AG08396 (cell line): ENCODE measurements around the gene TMEM92.
"Not testable (repeated sequence)": the region's sequence is repeated elsewhere in the genome, so short reads cannot be mapped to it uniquely, and the experiment has no call there.

Experiments
- DNase-seq: peaks from one replicate; pipeline ENCODE4 v3.0.0; 2012; ENCODE audit warnings: low spot score, mixed read lengths

Gene TMEM92

GRCh38 chr17:50262001-50262794 lies 12.1 kb upstream of the TMEM92 start:
- DNase-seq, result no peak

GRCh38 chr17:50263331-50264262 lies 10.7 kb upstream of the TMEM92 start:
- DNase-seq, result peak; percentile 4

- peak; percentile 65 for DNase-seq
These were observed 9.8 kb upstream of the TMEM92 start for GRCh38 chr17:50264263-50265113.

- peak; percentile 2 for DNase-seq
These were observed 9.1 kb upstream of the TMEM92 start for GRCh38 chr17:50265212-50265611.

- DNase-seq, result peak; percentile 8
These were observed 8.5 kb upstream of the TMEM92 start for GRCh38 chr17:50265690-50266315.

GRCh38 chr17:50266384-50267073 lies 7.7 kb upstream of the TMEM92 start:
- peak; percentile 85 for DNase-seq

- peak; percentile 37 for DNase-seq
These were observed 7.0 kb upstream of the TMEM92 start for GRCh38 chr17:50267074-50267841.

- DNase-seq, result peak; percentile 8
These were observed 6.2 kb upstream of the TMEM92 start for GRCh38 chr17:50268026-50268425.

GRCh38 chr17:50268743-50269275 lies 5.5 kb upstream of the TMEM92 start:
- DNase-seq, result peak; percentile 8

GRCh38 chr17:50269477-50270434 lies 4.5 kb upstream of the TMEM92 start:
- DNase-seq, result peak; percentile 82

GRCh38 chr17:50270435-50271362 lies 3.6 kb upstream of the TMEM92 start:
- DNase-seq, result peak; percentile 35

- not testable (repeated sequence) for DNase-seq
These were observed 2.9 kb upstream of the TMEM92 start for GRCh38 chr17:50271363-50271750.

GRCh38 chr17:50272246-50272645 lies 2.0 kb upstream of the TMEM92 start:
- peak; percentile 9 for DNase-seq

GRCh38 chr17:50272711-50273653 lies 1.3 kb upstream of the TMEM92 start:
- DNase-seq, result peak; percentile 81

- DNase-seq, result no peak
These were observed 619 bp upstream of the TMEM92 start for GRCh38 chr17:50273654-50274040.

GRCh38 chr17:50274897-50275221 lies 593 bp downstream of the TMEM92 start:
- DNase-seq, result no peak

- no peak for DNase-seq
These were observed 1.0 kb downstream of the TMEM92 start for GRCh38 chr17:50275279-50275678.
